ENCODE data around the gene CDKN2AIPNL.
"Not testable (repeated sequence)": the region's sequence is repeated elsewhere in the genome, so short reads cannot be mapped to it uniquely, and the experiment has no call there.

- not testable (repeated sequence) for TF ChIP-seq CTCF, POLR2A (IDR thresholded peaks at IDR 0.05)
Observed at GRCh38 chr5:134382204-134382603, 29.5 kb downstream of the CDKN2AIPNL start.
